Nephron progenitor cell (in vitro differentiated cells): ENCODE data around the gene UBQLN4.
"Not testable (repeated sequence)": the region's sequence is repeated elsewhere in the genome, so short reads cannot be mapped to it uniquely, and the experiment has no call there.

Experiments used
- DNase-seq: peaks from one replicate; pipeline ENCODE4 v3.0.0; 2021
- H3K27ac Mint-ChIP-seq: 2 replicates; pipeline ENCODE4 v1.8.0; 2021; ENCODE audit warnings: mild to moderate bottlenecking, moderate library complexity, mixed read lengths
- H3K27me3 Mint-ChIP-seq: 2 replicates; pipeline ENCODE4 v1.8.0; 2021; ENCODE audit warnings: mild to moderate bottlenecking, low read depth, mixed read lengths; ENCODE audit not compliant: poor library complexity
- H3K36me3 Mint-ChIP-seq: 2 replicates; pipeline ENCODE4 v1.8.0; 2021; ENCODE audit warnings: low read depth, mixed read lengths
- H3K4me1 Mint-ChIP-seq: 2 replicates; pipeline ENCODE4 v1.8.0; 2021; ENCODE audit warnings: mixed read lengths
- H3K4me3 Mint-ChIP-seq: 2 replicates; pipeline ENCODE4 v1.8.0; 2021; ENCODE audit warnings: mild to moderate bottlenecking, moderate library complexity, mixed read lengths
- H3K9me3 Mint-ChIP-seq: 2 replicates; pipeline ENCODE4 v1.8.0; 2021; ENCODE audit warnings: mild to moderate bottlenecking, moderate library complexity, mixed read lengths
- CTCF ChIP-seq: fragments of 200-600 bp; sonication (generic); IDR thresholded peaks from 2 replicates; pipeline ENCODE4 v1.5.0; 2021; ENCODE audit warnings: antibody characterized with exemption

The UBQLN4 gene

GRCh38 chr1:156045076-156045475 is 8.5 kb downstream of the UBQLN4 start:
- peak overlapping the region; percentile 21 for H3K27ac Mint-ChIP-seq

GRCh38 chr1:156042828-156043227 is 10.8 kb downstream of the UBQLN4 start:
- Mint-ChIP-seq H3K9me3 (no peaks in the 10 kb centered on the region), H3K36me3 (peaks cover 45% of the 10 kb centered on the region), H3K27ac (no peak overlapping the region), H3K4me1 (peaks cover 6% of the 10 kb centered on the region), H3K4me3 (no peak overlapping the region), H3K27me3 (no peaks in the 10 kb centered on the region)
- TF ChIP-seq CTCF = no peak
- DNase-seq = no peak

More at GRCh38 chr1:156045076-156045475, 8.5 kb downstream of the UBQLN4 start:
- DNase-seq = no peak
- peaks cover 58% of the 10 kb centered on the region for H3K36me3 Mint-ChIP-seq
- peaks cover 9% of the 10 kb centered on the region for H3K4me1 Mint-ChIP-seq
- no peaks in the 10 kb centered on the region for H3K9me3 Mint-ChIP-seq
- no peak for TF ChIP-seq CTCF
- no peak overlapping the region for H3K4me3 Mint-ChIP-seq
- H3K27me3 Mint-ChIP-seq = no peaks in the 10 kb centered on the region

- H3K27ac Mint-ChIP-seq = peak overlapping the region; percentile 73
- H3K4me3 Mint-ChIP-seq, H3K4me1 Mint-ChIP-seq: not testable (repeated sequence)
Observed at GRCh38 chr1:156034991-156035390, 18.6 kb downstream of the UBQLN4 start.

GRCh38 chr1:156033011-156033410 is 20.6 kb downstream of the UBQLN4 start:
- H3K4me3 Mint-ChIP-seq = no peak overlapping the region
- no peaks in the 10 kb centered on the region for H3K27me3 Mint-ChIP-seq
- no peak for TF ChIP-seq CTCF
- H3K27ac Mint-ChIP-seq = no peak overlapping the region
- no peaks in the 10 kb centered on the region for H3K9me3 Mint-ChIP-seq
- H3K4me1 Mint-ChIP-seq = no peaks in the 10 kb centered on the region
- H3K36me3 Mint-ChIP-seq = peaks cover 22% of the 10 kb centered on the region
- no peak for DNase-seq

More at GRCh38 chr1:156034991-156035390, 18.6 kb downstream of the UBQLN4 start:
- not testable (repeated sequence) for DNase-seq, H3K27me3 Mint-ChIP-seq, H3K9me3 Mint-ChIP-seq
- H3K36me3 Mint-ChIP-seq = peaks cover 27% of the 10 kb centered on the region

- H3K36me3 Mint-ChIP-seq = no peaks in the 10 kb centered on the region
- no peak overlapping the region for H3K27ac Mint-ChIP-seq
- H3K4me1 Mint-ChIP-seq = peaks cover 6% of the 10 kb centered on the region
- no peak overlapping the region for H3K4me3 Mint-ChIP-seq
- no peaks in the 10 kb centered on the region for H3K9me3 Mint-ChIP-seq
- no peak for DNase-seq
- no peak for TF ChIP-seq CTCF
- H3K27me3 Mint-ChIP-seq = peaks cover 15% of the 10 kb centered on the region
Observed at GRCh38 chr1:156026588-156026987, 27.0 kb downstream of the UBQLN4 start.

GRCh38 chr1:156025876-156026275 is 27.7 kb downstream of the UBQLN4 start:
- peaks cover 15% of the 10 kb centered on the region for H3K27me3 Mint-ChIP-seq
- H3K27ac Mint-ChIP-seq = peak overlapping the region; percentile 43
- no peaks in the 10 kb centered on the region for H3K9me3 Mint-ChIP-seq
- peak; percentile 63 for DNase-seq
- no peak overlapping the region for H3K4me3 Mint-ChIP-seq
- peaks cover 6% of the 10 kb centered on the region for H3K4me1 Mint-ChIP-seq
- no peaks in the 10 kb centered on the region for H3K36me3 Mint-ChIP-seq
- TF ChIP-seq CTCF = peak; percentile 55
